Femur (tissue), 1 donor: Measurements from ENCODE around the gene IFT80.
"Not testable (repeated sequence)": the region's sequence is repeated elsewhere in the genome, so short reads cannot be mapped to it uniquely, and the experiment has no call there.

ENCODE experiments used
- DNase-seq: peaks from one replicate; pipeline ENCODE4 v3.0.0-alpha.2; 2017

The IFT80 gene

DNA sequence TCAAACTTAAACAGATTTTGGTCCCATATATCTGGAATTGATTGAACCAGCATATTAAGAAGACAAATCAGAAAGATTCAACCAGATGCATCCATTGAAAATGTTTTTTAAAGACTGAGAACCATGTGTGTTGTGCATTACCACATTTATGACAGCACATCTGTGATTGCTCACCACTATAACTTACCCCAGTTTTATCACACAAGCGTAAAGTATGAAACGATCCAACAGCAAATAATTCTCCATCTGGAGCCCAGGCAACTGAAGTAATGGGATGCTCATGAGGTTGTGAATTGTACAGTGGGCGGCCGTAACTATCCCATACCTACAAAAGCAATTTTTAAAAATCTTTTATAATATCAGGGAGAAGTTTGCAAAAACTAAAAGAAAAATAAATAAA lies 43.2 kb downstream of the IFT80 start:
- no peak for DNase-seq

DNA sequence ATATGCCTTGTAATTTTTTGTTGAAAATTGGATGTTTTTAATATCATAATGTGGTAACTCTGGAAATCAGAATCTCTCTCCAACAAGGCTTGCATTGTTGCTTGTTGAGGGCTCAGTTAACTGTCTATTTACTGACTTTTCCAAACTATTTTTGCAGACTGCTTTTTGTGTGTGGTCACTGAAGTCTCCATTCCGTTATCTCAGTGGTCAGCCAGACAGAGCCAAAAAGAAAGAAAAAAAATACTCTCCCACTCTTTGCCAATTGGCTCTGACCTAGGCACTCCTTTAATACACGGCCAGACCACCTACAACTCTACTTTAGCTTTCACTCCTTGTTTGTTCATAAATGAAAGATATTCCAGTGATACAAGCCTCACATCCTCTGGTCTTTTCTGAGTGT lies 52.5 kb downstream of the IFT80 start:
- DNase-seq, result no peak

DNA sequence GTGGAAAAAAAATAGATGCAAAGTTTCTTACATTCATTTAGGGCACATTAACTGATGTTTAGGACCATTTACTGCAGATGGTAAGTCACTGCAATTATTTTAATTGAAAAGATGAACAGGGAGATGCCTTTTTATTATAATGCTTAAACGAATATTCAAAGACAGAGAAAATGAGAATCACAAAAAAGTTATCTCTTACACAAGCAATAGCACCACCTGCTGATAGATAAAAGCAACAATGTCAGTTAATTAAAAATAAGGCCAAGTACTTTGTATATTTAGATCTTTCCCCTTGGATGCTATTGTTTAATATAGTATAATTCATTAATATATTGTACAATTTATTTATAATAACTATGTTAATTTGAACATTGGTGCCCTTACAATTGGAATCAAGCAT lies 55.9 kb downstream of the IFT80 start:
- no peak for DNase-seq

DNA sequence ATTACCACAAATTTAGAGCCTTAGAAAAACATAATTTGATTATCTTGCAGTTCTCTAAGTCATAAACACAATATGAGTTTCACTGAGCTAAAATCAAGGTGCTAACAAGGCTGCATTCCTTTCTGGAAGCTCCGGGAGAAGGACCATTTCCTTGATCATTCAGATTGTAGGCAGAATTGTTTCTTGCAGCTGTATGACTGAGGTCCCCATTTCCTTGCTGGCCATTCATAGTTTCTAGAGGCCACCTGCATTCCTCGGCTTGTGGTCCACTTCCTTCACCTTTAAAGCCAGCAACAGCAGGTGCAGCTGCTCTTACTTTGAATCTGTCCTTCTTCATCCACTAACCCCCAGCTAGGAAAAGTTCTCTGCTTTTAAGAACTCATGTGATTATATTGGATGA lies 58.7 kb downstream of the IFT80 start:
- DNase-seq, result no peak

DNA sequence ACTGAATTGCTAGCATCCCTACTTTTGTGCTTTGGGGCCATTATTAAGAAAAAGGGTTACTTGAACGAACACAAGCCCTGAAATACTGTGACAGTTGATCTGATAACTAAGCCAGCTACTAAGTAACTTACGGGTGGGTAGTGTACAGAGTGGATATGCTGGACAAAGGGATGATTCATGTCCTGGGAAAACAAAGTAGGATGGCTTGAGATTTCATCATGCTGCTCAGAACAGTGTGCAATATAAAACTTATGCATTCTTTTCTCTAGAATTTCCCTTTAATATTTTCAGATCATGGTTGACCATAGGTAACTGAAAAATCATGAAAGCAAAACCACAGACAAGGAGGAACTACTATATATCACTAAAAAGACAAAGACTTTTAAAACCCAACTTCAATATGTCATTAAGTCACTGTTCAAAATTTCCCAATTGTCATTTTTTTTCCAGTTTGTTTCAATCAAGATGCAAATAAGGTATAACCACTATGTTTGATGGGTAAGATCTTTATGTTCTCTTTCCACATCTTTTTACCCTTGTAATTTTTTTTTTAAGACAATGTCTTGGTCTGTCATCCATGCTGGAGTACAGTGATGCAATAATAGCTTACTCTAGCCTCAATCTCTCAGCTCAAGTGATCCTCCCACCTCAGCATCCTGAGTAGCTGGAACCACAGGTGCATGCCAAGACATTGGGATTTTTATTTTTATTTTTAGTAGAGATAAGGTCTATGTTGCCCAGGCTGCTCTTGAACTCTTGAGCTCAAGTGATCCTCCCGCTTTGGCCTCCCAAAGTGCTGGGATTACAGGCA lies 67.7 kb downstream of the IFT80 start:
- DNase-seq, result no peak

DNA sequence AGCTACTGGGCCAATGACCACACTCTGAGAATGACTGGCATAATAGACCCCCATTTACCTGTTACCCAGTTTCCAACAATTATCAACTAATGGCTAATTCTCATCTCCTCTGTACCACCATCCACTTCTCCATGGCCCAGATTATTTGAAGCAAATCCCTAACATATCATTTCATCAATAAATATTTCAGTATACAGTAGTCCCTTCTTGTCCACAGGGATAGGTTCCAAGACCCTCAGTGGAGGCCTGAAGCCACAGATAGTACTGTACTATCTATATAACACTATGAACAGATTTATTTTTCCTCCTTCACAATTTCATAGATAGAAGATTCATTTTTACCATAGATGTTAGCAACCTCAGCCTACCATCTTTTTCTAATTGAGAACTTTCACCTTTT lies 68.3 kb downstream of the IFT80 start:
- DNase-seq, result no peak

DNA sequence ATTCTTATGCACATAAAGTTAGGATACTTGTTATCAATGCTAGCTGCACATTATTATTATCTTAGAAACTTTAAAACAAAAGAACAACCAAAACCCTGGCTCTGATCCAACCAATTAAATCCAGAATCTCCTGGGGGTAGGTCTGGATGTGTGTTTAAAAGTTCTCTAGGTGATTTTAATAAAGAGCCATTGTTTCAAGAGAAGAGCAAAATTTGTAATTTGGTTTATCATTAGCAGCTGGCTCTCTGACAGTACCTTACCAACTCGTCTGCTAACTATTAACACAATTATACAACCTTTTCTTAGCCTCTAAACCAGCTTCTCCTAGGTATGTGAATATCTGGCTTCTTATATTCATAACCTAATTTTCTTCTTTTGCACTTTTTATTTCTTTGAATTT lies 68.9 kb downstream of the IFT80 start:
- DNase-seq, result no peak

DNA sequence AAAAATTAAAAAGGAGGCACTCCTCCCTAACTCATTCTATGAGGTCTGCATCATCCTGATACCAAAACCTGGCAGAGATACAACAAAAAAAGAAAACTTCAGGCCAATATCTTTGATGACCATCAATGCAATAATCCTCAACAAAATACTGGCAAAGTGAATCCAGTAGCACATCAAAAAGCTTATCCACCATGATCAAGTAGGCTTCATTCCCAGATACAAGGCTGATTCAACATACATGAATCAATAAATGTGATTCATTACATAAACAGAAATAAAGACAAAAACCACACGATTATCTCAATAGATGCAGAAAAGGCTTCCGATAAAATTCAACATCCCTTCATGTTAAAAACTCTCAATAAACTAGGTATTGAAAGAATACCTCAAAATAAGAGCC lies 72.7 kb downstream of the IFT80 start:
- DNase-seq, result not testable (repeated sequence)

DNA sequence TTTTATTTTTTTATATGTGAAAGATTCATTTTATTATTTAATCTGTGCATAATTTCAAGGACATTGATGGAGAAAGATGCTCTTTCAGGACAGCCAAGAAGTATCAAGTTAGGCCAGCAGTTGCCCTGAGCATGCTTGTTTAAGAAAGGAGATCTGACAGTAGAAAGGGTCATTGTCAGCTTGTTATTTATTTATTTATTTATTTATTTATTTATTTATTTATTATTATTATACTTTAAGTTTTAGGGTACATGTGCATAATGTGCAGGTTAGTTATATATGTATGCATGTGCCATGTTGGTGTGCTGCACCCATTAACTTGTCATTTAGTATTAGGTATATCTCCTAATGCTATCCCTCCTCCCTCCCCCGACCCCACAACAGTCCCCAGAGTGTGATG lies 77.2 kb downstream of the IFT80 start:
- DNase-seq, result not testable (repeated sequence)

DNA sequence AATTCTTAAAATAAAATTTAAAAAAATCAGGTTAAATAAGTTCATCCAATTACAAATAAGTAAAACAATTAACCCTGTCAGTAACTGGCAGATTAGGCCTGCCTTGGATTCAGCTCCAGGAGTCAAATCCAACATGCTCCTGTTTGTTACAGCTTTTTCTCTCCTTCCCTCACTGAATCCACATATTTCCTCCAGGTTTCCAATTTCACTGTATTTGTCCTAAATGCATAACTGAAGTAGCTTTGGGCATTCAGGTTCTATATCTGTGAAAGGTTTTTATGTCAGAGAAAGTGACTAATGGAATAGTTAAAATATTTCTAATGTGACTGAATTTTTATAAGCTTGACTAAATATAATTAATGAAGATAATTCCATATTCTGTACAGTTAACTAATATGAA lies 79.7 kb downstream of the IFT80 start:
- no peak for DNase-seq

DNA sequence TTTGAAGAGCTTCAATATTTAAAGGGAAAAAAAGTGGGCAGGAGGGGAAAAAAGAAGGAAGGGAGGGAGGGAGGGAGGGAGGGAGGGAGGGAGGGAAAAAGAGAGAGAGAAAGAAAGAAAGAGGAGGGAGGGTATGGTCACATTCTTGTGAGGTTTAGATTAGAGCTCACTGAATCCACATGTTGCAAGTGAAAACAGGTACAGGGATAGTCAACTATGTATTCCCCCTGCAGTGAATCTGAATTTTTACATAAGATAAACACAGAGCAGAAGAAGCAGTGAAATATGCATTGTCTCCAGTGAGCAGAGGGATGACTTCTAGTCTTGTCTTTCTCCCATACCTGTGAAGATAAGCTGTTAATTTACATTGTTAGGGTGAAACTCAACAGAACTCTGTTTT lies 84.0 kb downstream of the IFT80 start:
- no peak for DNase-seq

DNA sequence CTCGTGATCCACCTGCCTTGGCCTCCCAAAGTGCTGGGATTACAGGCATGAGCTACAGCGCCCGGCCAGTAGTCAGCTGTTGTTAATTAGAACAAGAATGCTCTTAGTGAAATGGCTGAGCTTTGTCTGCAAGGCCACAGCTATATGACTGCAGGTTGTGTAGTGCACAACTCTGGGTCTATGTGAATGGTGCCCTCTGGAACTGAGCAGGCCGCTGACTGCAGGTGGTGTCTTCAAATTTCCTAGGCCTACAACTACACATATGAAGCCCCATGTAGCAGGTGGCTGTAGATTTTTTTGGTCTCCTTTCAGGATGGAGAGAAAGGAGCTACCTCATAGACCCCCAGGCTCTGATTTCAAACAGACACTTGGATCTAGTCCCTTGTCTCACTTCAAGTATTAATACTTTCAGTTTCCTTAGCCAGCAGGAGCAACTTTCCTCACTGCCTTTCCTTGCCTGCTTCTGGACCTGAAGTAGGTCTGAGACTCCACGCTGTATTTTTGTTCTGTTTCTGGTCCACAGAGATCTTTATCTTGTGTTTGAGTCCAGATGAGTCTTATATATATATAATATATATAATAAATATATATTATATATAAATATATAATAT lies 86.9 kb downstream of the IFT80 start:
- DNase-seq, result no peak

DNA sequence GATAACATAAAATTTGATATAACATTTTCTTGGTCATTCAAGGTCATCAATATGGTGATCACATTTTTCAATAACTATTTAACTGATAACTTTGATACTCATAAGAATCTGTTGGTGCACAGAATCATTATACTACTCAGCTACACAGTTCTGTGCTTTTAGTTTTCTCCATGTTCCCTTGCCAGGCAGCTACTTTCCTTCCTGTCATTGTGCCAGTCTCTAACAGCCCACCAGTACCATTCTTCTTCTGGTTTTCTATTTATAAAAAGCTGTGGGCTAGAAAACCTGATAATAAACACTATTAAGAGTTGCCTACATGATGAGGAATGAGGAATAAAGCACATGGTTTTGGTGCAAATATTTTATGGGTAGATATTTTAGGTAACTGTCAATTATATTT lies 96.2 kb downstream of the IFT80 start:
- DNase-seq, result no peak

DNA sequence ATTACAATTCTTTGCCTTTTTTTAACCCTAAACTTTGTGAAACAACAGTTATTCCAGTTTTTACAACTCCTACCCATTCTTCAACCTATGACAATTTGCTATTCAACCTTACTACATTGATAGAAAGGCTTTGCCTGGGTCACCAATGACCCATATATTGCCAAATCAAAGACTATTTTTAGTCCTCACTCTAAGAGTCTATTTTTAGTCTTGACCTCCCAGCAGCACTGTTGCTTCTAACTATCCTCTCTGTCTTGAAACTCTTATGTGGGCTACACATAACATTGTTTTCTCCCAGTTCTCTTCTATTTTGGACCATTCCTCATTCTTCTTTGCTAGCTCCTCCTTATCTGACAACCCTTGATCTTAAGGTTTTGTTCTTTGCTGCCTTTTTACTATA lies 102.4 kb downstream of the IFT80 start:
- DNase-seq, result no peak

DNA sequence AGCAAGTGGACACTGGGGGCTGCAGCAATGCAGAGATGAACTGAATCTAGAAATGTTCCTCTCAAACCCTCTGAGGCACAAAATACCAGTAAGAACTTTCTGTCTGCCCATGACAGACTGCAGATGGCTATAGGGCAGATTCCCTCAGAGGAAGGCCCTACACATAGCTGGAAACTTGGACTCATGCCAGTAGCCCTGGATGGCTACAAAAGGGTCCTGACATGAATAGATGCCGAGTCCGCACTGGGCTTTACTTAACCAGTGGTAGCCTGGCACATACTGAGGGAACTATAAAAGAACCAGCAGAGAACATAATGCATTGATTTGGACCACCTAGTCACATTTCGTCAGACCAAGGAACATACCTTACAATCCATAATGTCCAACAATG lies 107.1 kb downstream of the IFT80 start:
- no peak for DNase-seq

DNA sequence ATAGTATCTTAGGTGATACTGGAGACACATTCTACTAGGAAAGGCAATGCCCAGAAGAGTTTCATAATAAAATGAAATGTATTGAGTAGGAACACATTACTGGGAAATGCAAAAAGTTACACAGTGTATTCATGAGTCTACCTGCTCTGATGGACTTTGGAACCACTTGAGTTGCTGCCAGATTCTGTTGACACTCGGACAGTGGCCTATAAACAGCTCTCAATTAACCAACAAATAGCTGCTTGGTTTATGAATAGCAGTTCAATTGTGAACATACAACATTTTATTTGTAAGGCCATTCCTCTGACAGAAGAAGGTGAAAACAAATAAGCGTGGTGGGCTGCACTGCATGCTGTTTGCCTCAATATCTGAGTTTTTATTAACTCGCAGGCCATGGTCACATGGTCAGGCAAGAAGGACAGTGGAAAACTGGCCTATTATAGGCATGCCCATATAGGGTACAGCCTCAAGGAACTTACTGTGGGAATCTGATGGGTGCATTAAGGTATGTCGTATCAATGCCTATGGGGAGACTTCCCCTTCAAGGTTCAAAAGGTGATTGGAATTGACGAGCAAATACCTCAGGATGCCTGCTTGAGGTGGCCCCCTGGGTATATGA lies 107.6 kb downstream of the IFT80 start:
- DNase-seq, result no peak

DNA sequence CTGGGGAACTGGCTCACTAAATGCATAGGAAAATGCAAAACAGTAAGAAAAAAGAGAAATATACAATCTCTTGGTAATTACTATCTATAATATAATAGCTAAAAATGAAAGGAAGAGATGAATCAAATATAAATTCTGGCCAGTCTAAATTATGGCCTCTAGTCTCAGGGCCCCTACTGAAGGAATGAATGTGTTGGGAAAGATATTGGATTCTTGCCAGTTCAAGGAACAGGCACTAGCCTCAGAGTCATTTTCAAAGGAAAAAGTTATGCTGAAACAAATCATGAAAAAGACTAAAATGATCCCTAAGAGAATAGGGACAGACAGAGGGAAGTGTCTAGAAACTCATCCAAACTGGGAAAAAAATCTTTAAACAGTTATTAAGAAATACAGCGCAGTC lies 111.4 kb downstream of the IFT80 start:
- DNase-seq, result no peak

DNA sequence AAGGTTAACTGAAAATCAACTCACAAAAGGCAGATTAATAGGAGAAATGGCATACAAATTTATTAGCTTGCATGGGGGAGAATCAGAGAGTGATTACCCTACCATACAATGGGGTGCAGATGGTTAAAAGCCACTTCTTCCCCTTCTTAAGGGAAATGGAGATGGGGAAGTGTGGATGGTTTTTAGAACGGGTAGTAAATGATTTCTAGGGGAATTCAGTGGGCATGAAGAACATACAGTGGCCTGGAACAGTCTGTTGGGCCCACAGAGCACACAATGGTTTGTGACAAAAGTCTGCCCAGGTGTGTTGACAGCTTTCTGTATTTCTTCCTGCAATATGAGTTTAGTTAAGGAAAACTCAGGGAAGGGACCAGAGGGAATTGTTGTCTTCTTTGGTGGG lies 112.8 kb downstream of the IFT80 start:
- DNase-seq, result no peak

DNA sequence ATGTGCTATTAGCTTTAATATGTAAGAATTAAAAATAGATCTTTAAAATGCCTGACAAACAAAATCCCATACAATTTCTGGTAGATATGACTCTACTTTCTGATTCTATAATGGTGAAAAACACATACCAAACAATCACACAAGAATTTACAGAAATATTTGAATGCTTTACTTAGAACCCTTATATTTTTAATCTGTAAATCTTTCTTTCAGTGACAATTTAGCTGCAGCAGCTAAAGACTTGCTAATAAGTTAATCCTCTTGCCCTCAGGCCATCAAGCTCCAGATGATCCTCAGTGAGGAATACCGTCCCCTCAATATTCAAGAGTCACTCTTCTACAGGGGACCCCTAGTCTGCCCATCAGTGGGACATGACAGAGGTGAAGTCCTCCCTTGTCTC lies 118.2 kb downstream of the IFT80 start:
- DNase-seq, result no peak

DNA sequence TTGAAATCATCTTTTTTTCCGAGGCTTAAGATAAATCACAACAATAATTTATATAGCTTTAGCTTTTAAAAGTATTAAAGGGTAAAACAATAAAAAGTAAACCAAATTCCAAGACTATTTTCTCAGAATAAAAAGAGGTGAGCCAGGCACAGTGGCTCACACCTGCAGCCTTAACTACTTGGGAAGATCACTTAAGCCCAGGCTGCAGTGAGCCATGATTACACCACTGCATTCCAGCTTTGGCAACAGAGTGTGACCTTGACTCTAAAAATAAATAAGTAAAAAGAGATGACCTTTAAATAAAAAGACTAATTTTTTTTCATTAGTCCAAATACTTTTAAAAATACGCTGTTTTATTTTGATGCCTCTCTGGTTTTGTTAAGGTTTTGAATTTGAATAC lies 119.4 kb downstream of the IFT80 start:
- no peak for DNase-seq

DNA sequence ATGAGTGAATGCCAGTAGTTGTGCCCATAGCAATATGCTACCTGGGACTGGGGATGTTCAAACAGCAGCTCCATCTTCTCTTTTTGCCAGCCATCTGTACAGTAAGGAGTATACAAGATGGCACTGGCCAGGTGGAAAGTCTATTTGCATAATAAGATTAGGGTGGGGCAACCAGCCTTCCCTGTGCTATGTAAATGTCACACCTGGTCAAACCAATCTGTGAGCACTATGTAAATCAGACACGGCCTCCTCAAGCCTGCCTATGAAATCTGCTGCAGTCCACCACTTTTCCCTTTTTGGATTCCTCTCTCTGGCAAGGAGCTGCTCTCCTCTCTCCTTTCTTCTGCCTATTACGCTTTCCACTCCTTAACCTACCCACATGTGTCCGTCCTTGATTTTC lies 120.8 kb downstream of the IFT80 start:
- DNase-seq, result no peak

DNA sequence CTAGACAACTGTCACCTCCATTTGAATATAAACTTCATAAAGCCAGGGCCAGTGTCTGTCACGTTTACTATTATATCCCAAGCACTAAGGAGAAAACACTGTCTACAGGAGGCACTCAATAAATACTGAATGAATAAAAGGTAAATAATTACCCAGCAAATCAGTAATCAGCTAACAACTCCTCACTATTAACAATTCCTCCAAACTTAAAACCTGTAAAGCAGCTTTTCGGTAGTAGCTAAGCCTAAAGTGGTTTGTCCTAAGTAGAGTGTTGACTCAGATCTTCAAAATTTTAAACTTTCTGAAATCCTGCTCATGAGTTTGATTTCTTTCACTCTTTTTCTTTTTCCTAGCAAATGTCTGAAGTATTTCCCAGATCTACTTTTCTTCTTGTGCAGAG lies 133.9 kb downstream of the IFT80 start:
- DNase-seq, result no peak

DNA sequence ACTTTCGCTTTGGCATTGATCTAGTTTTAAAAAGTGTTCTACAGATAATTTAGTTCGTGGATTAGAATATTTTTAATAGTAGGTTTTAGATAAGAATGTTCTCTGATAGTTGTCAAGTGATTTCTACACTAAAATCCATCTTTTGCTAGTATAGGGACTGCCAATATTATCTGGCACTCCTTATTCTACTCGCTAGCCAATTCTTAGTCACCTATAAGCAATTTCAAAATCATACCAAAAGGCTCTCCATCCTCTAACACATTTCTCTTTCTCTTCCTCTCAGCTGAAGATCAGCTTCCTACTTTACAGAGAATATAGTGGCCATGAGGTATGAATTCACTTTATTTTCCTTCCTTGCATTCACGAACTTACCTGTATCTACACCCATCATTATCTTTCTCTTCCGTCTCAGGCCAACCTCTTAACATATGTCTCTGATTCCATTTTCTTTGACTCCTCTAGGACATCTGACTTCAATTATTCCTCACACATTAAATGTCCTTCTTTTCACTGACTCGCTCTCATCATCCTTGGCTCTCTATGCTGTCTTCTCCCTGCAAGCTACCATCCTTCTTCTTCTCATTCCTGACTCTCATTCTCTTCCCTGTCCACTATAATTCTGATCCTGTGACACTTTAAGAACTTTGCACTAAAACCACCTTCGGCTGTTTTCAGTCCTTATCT lies 138.3 kb downstream of the IFT80 start:
- DNase-seq, result no peak

DNA sequence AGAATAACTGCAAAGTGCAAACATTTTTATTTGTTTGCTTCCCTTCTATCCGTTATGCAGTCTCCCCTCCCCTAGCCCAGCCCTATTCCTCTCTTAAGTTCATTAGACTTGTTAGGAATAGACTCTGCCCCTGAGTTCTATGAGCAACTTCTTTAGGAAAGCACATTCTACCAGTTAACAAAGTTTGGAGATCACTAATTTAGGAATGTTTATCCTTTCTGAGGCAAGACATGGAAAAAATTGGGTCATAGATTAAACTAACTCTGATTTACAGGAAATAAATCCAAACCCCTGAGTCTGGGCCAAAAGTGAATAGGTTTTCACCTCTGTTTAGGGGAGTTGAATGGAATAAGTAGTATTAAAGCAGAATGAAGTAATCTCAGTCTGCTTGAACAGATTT lies 139.4 kb downstream of the IFT80 start:
- no peak for DNase-seq
